Omental fat pad (tissue), 4 donors: Measurements from ENCODE around the gene FXYD1. TPM values are rescaled to one million over a fixed set of nuclear protein-coding genes. Genes with fewer than 3 reads are reported as not detected.

Source experiments
- ATAC-seq: fragments of 150-250 bp; one replicate; pipeline ENCODE4 v1.9.1; 2016; ENCODE audit warnings: mild to moderate bottlenecking, moderate library complexity; ENCODE audit not compliant: low FRiP score
- DNase-seq: peaks from one replicate; pipeline ENCODE4 v3.0.0-alpha.2; 2019; ENCODE audit warnings: low spot score
- CTCF ChIP-seq, 3 donors: fragments of 450-650 bp; IDR thresholded peaks; one replicate each; pipeline ENCODE4 v1.5.1; 2016 to 2017; ENCODE audit warnings: antibody characterized with exemption in 3 of 3, mild to moderate bottlenecking in 3 of 3, moderate library complexity in 2 of 3
- total RNA-seq, 4 donors: library from RNA; depleted of rRNA; stranded (reverse); fragments of >200 nt; gene quantifications; one replicate each; pipeline ENCODE4 v1.1.0, GENCODE V29; 2016

FXYD1 gene
- total RNA-seq, 4 donors from 2014 or later = 20.5 to 32.2 (median 25.7) TPM

- no peak for TF ChIP-seq CTCF (IDR thresholded peaks at IDR 0.05)
- no peak for ATAC-seq
- no peak for DNase-seq
Observed at GRCh38 chr19:35142606-35143230, 4.1 kb downstream of the FXYD1 start.

GRCh38 chr19:35143231-35143715 is 4.6 kb downstream of the FXYD1 start, which contains the start of gene FXYD7:
FXYD7 (plus strand) TSS chr19:35143255; CDS start chr19:35143334, 79 bp downstream.
- no peak for TF ChIP-seq CTCF (IDR thresholded peaks at IDR 0.05)
- DNase-seq (no peak), ATAC-seq (no peak)

GRCh38 chr19:35143818-35144217 is 5.2 kb downstream of the FXYD1 start:
- ATAC-seq (no peak), DNase-seq (no peak)
- TF ChIP-seq CTCF (IDR thresholded peaks at IDR 0.05) = no peak

- no peak for ATAC-seq
- TF ChIP-seq CTCF (IDR thresholded peaks at IDR 0.05) = no peak
- DNase-seq = no peak
Observed at GRCh38 chr19:35144259-35144599, 5.6 kb downstream of the FXYD1 start.

DNA sequence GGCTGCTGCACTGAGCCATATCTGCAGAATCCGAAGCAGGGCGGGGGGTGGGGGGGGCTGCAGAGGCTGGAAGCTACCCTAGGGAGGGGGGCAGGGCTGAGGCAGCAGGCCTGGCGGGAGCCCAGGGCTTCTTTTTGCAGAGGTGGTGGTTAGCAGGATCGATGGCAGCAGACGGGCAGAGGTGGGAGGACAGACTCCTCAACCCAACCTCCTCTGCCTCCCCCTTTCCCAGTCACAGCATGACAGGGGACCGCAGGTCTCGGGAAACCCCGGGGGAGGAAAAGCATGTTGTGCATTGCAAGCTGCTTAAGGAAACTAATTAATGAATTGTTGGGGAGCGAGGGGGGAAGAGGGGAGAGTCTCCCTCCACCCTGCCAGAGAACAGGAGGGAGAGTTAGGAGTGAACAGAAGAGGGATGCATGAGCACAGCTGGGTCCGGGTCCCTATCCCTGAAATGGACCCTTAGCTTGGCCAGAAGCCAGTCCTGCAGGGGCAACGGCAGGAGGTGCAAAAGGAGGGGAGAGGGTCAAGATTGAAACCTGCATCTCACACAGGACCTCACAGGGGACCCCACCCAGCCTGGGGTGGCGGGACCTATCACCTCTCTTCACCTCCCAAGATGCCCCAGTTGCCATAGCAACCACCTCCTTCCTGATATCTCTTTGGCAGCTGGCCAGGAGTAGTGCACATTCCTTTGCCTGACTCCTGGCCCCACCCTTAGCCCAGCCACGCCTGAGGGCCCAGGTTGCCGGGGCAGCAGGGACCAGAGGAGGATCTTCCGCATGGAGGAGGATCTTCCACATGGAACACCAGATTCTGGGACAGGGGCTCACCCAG is 6.2 kb downstream of the FXYD1 start:
- DNase-seq = no peak
- no peak for ATAC-seq
- TF ChIP-seq CTCF (IDR thresholded peaks at IDR 0.05) = no peak

GRCh38 chr19:35146746-35147459 is 8.3 kb downstream of the FXYD1 start:
- TF ChIP-seq CTCF (IDR thresholded peaks at IDR 0.05) = no peak
- no peak for DNase-seq
- no peak for ATAC-seq
